GM23338 (cell line): ENCODE data around the gene WDR20.

Experiments
- CREB1 ChIP-seq: fragments of 250-450 bp; sonication (Bioruptor Pico); IDR thresholded peaks from 2 replicates; pipeline ENCODE4 v1.5.0; 2020; ENCODE audit warnings: low read depth, mild to moderate bottlenecking, moderate library complexity
- CTCF ChIP-seq, 2 experiments: fragments of 200-600 bp in 1 of 2; sonication (generic) in 1 of 2; conservative IDR thresholded peaks; 2 replicates each; pipeline versions ENCODE4 v1.5.1 to v1.6.1; 2016 to 2017; ENCODE audit warnings: antibody characterized with exemption in 2 of 2, low read depth in 2 of 2, mild to moderate bottlenecking in 2 of 2, moderate library complexity in 1 of 2
- EZH2 ChIP-seq: fragments of 200-600 bp; sonication (generic); IDR thresholded peaks from one replicate; pipeline ENCODE4 v1.8.0; 2017; ENCODE audit warnings: antibody characterized with exemption, mild to moderate bottlenecking, low read depth; ENCODE audit not compliant: unreplicated experiment
- EZH2phosphoT487 ChIP-seq: fragments of 200-600 bp; sonication (generic); IDR thresholded peaks from one replicate; pipeline ENCODE4 v1.8.1; 2018; ENCODE audit warnings: antibody characterized with exemption; ENCODE audit not compliant: unreplicated experiment
- JUNB ChIP-seq: IDR thresholded peaks from one replicate; pipeline ENCODE4 v1.6.1; 2016; ENCODE audit warnings: antibody characterized with exemption; ENCODE audit not compliant: unreplicated experiment
- POLR2AphosphoS5 ChIP-seq: IDR thresholded peaks from 2 replicates; pipeline ENCODE4 v1.6.1; 2016; ENCODE audit warnings: antibody characterized with exemption, low read depth
- REST ChIP-seq: IDR thresholded peaks from one replicate; pipeline ENCODE4 v1.6.1; 2018; ENCODE audit warnings: antibody characterized with exemption; ENCODE audit not compliant: unreplicated experiment

GRCh38 chr14:102188187-102188586, 48.5 kb downstream of the WDR20 start:
- TF ChIP-seq EZH2 (no peak), CTCF (conservative IDR thresholded peaks at IDR 0.05; ENCODE audit: low read depth in 2 of 2) (no peak), REST (no peak), POLR2AphosphoS5 (no peak), CREB1 (no peak), JUNB (no peak), EZH2phosphoT487 (no peak)
